HG03135 (cell line): ENCODE data around the gene CCDC27.
"Not testable (repeated sequence)": the region's sequence is repeated elsewhere in the genome, so short reads cannot be mapped to it uniquely, and the experiment has no call there.

Experiments used
- ATAC-seq: cut with Tn5 transposase; IDR thresholded peaks from one replicate; pipeline ENCODE4 v1.9.1; 2021; ENCODE audit warnings: mild to moderate bottlenecking, moderate library complexity; ENCODE audit not compliant: unreplicated experiment

CCDC27 gene

GRCh38 chr1:3788756-3789420 lies 36.6 kb downstream of the CCDC27 start:
- ATAC-seq = no peak

GRCh38 chr1:3789421-3790300 lies 37.4 kb downstream of the CCDC27 start:
- ATAC-seq = no peak

DNA sequence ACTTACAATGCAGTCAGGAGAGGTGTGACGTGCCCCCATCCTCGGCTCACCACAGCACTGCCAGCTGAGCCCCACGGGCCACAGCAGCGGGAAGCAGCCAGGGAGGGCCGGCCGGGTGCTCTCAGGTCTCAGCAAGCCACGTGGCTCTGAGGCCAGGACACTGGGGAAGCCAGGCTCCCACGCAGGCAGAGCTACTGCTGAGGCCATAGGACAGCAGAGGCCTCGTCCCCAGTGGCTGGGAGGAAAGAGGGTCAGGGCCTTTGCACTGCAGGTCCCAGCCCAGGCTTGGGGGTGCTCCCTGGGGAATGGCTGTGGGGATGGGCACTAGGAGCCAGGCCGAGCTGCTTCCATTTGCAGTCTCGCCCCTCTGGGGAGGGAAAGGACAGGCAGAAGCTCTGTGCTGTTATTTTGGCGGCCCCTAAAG lies 38.3 kb downstream of the CCDC27 start:
- ATAC-seq = no peak

- ATAC-seq = no peak
Observed at GRCh38 chr1:3790952-3791351, 38.7 kb downstream of the CCDC27 start.

- peak; percentile 29 for ATAC-seq
Observed at GRCh38 chr1:3795453-3796214, 43.4 kb downstream of the CCDC27 start.

GRCh38 chr1:3796215-3797061 lies 44.2 kb downstream of the CCDC27 start, which contains the start of gene LRRC47:
LRRC47 (minus strand) TSS chr1:3796498; CDS start chr1:3796476, 22 bp downstream.
- ATAC-seq = peak; percentile 94

GRCh38 chr1:3799976-3800685 lies 47.9 kb downstream of the CCDC27 start:
- no peak for ATAC-seq

GRCh38 chr1:3800795-3801194 lies 48.5 kb downstream of the CCDC27 start:
- not testable (repeated sequence) for ATAC-seq

DNA sequence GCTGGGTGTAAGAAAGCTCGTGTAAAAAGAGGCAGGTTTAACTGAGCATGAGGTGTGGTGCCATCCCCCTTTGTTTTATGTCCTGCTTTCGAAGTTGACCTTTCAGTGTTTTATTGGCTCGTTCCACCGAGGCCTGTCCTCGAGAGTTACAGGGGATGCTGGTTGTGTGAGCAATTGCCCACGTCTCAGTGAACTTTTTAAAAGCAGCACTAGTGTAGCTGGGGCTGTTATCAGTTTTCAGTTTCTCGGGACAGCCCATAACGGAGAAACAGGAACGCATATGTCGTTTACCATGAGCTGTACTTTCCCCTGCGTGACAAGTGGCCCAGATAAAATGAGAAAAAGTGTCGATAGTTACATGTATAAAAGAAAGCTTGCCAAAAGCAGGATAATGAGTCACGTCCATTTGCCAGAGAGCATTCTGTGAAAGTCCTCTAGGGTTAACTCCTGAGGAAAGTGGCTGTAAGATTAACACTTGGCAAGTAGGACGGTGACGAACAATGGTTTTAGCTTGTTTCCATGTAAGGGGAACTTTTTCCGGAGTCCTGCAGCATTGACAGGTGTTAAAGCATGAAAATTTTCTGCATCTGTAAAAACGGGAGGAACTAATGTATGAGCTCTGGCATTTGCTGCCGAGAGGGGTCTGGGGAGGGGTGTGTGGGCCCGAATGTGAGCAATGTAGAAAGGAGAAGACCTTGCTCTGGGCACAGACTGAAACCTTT lies 51.8 kb downstream of the CCDC27 start:
- ATAC-seq = no peak

DNA sequence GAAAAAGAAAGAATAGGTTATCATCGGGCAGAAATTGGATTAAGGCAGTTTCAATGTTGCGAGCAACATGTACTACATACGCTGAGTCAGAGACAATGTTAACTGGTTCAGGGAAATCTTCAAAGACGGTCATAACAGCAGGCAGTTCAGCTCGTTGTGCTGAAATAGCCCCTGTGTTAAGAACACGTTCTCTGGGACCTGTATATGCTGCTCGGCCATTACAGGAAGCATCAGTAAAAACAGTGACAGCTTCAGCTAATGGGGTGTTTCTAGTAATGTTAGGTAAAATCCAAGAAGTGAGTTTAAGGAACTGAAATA lies 52.3 kb downstream of the CCDC27 start:
- ATAC-seq = not testable (repeated sequence)

DNA sequence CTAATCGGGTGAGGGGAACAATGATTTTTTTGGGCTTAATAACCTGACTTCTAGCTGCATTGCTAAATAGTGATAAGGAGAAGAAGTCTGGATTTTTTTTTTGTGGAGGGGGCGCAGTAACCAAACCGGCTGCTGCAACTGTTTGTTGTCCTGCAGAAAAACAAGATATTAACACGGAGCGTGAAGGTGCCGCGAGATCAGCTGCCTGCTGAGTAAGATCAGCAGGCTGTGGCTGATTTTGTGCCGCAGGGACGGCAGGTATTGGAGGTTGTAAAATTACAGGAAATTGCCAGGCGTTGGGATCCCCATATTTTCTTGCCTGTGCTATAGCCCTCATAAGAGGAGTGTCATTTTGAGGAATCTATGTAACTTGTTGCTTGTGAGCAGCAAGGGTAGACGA lies 52.8 kb downstream of the CCDC27 start:
- ATAC-seq = no peak

DNA sequence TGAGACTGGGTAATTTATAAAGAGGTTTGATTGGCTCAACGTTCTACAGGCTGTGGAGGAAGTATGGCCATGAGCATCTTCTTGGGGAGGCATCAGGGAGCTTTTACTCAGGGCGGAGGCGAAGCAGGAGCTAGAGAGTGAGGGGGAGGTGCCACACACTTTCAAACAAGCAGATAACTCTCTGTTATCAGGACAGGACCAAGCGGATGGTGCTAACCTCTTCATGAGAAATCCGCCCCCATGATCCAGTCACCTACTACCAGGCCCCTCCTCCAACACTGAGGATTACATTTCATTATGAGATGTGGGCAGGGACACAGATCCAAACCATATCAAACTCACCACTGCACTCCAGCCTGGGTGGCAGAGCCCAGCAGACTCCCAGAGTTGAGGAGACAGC lies 55.5 kb downstream of the CCDC27 start:
- no peak for ATAC-seq

- ATAC-seq = no peak
Observed at GRCh38 chr1:3809680-3810079, 57.4 kb downstream of the CCDC27 start.

GRCh38 chr1:3810149-3810761 lies 58.0 kb downstream of the CCDC27 start:
- not testable (repeated sequence) for ATAC-seq

DNA sequence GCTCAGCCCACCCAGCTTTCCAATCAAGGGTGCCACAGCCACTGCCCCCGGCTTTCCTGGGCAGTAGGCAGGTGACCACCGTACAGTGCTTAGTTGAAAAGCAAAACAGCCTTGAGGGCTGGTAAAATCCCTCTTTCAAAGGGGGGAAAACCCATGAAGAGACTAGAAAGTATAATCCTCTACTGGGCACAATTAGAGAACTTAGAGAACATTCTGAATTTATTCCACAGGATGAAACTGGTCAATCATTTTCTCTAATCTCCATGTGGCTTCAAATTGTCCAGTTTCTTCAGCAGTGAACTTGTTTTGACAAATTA lies 59.3 kb downstream of the CCDC27 start:
- no peak for ATAC-seq

DNA sequence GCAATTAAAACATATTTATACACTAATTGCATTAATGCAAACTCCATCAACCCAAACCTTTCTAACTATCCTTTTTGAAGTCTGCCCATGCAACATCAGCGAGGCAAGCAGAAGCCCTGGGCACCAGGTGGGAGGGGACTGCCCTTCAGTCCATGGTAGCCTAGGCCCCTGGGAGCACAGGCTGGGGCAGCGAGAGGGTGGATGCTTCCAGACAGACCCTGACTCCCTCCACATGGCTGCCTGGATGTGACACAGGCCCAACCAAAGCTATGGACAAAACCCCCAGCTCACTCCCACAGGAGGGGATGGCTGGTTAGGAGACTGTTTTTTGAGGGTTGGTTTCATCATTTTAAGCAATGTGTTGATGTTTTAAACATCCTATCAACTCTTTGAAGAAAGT lies 61.8 kb downstream of the CCDC27 start:
- ATAC-seq = no peak

GRCh38 chr1:3814771-3815561 lies 62.7 kb downstream of the CCDC27 start:
- no peak for ATAC-seq
